ENCODE results near the gene SARDH.
A peak's percentile ranks its signal among the peaks of the same experiment; 100 is the strongest.

The SARDH gene

GRCh38 chr9:133661846-133662540 is 76.2 kb downstream of the SARDH start:
- H3K4me3 ChIP-seq (replicated peaks; ENCODE audit: low read depth, low read length) = no peak overlapping the region
- TF ChIP-seq CTCF (IDR thresholded peaks at IDR 0.05; ENCODE audit: low read depth, low read length, missing control alignments) = no peak
- DNase-seq (ENCODE audit: extremely low read depth, low read depth) = no peak

- no peak for DNase-seq (ENCODE audit: extremely low read depth, low read depth)
- TF ChIP-seq CTCF (IDR thresholded peaks at IDR 0.05; ENCODE audit: low read depth, low read length, missing control alignments) = no peak
- H3K4me3 ChIP-seq (replicated peaks; ENCODE audit: low read depth, low read length) = no peak overlapping the region
Observed at GRCh38 chr9:133659516-133659915, 78.6 kb downstream of the SARDH start.

GRCh38 chr9:133658442-133659431 is 79.4 kb downstream of the SARDH start:
- peak overlapping the region; percentile 19 for H3K4me3 ChIP-seq (replicated peaks; ENCODE audit: low read depth, low read length)

GRCh38 chr9:133657120-133657661 is 81.0 kb downstream of the SARDH start:
- DNase-seq (ENCODE audit: extremely low read depth, low read depth) = no peak
- H3K4me3 ChIP-seq (replicated peaks; ENCODE audit: low read depth, low read length) = no peak overlapping the region
- no peak for TF ChIP-seq CTCF (IDR thresholded peaks at IDR 0.05; ENCODE audit: low read depth, low read length, missing control alignments)

More at GRCh38 chr9:133658442-133659431, 79.4 kb downstream of the SARDH start:
- DNase-seq (ENCODE audit: extremely low read depth, low read depth) = peak; percentile 2
- TF ChIP-seq CTCF (IDR thresholded peaks at IDR 0.05; ENCODE audit: low read depth, low read length, missing control alignments) = no peak

- no peak overlapping the region for H3K4me3 ChIP-seq (replicated peaks; ENCODE audit: low read depth, low read length)
- DNase-seq (ENCODE audit: extremely low read depth, low read depth) = no peak
- no peak for TF ChIP-seq CTCF (IDR thresholded peaks at IDR 0.05; ENCODE audit: low read depth, low read length, missing control alignments)
Observed at GRCh38 chr9:133656211-133657119, 81.7 kb downstream of the SARDH start.

- TF ChIP-seq CTCF (IDR thresholded peaks at IDR 0.05; ENCODE audit: low read depth, low read length, missing control alignments) = no peak
- H3K4me3 ChIP-seq (replicated peaks; ENCODE audit: low read depth, low read length) = no peak overlapping the region
- no peak for DNase-seq (ENCODE audit: extremely low read depth, low read depth)
Observed at GRCh38 chr9:133655701-133656100, 82.5 kb downstream of the SARDH start.

Measured in HFF-Myc (cell line).